Subcutaneous adipose tissue (tissue), 4 donors: Measurements from ENCODE around the gene ARHGAP1. TPM values are rescaled to one million over a fixed set of nuclear protein-coding genes. Genes with fewer than 3 reads are reported as not detected.

Source experiments
- total RNA-seq, 4 donors: library from RNA; depleted of rRNA; stranded (reverse); fragments of >200 nt; gene quantifications; one replicate each; pipeline ENCODE4 v1.1.0, GENCODE V29; 2016
- TF ChIP-seq, protein P1 (sequence below): fragments of 450-650 bp; IDR thresholded peaks from one replicate; pipeline ENCODE4 v1.5.1; 2016; ENCODE audit warnings: low read depth, mild to moderate bottlenecking, control low read depth, antibody characterized with exemption, moderate library complexity

Gene ARHGAP1
- total RNA-seq, 4 donors from 2014 or later = 45.2 to 64.2 (median 52.9) TPM

DNA sequence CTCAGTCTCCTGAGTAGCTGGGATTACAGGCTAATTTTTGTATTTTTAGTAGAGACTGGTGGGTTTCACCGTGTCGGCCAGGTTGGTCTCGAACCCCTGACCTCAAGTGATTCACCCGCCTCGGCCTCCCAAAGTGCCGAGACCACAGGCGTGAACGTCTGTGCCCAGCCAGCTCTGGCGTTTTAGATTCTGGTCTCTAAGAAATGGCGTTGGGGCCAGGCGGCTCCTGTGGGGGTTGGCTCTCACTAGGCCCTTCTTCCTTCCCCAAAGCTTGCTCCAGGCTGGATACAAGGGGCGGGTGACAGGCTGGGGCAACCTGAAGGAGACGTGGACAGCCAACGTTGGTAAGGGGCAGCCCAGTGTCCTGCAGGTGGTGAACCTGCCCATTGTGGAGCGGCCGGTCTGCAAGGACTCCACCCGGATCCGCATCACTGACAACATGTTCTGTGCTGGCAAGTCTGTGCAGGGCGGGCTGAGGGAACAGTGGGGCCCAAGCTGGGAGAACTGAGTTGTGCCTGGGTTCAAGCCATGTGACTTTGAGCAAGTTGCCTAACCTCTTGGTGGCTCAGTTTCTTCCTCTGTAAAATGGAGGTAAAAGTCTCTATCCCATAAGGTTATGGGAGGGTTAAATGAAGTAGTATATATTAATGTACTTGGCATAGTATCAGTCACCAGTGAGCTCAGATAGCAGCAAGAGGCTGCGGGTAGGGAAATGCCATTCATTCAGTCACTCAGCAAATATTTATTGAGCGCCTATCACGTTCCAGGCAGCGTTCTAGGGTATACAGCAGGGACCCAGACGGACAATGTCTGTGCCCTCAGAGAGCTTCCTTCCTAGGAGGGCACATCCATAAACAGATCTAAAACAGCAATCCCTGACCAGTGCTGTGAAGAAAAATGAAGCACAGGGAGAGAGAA, 28.9 kb upstream of the ARHGAP1 start:
- TF ChIP-seq, protein P1, sequence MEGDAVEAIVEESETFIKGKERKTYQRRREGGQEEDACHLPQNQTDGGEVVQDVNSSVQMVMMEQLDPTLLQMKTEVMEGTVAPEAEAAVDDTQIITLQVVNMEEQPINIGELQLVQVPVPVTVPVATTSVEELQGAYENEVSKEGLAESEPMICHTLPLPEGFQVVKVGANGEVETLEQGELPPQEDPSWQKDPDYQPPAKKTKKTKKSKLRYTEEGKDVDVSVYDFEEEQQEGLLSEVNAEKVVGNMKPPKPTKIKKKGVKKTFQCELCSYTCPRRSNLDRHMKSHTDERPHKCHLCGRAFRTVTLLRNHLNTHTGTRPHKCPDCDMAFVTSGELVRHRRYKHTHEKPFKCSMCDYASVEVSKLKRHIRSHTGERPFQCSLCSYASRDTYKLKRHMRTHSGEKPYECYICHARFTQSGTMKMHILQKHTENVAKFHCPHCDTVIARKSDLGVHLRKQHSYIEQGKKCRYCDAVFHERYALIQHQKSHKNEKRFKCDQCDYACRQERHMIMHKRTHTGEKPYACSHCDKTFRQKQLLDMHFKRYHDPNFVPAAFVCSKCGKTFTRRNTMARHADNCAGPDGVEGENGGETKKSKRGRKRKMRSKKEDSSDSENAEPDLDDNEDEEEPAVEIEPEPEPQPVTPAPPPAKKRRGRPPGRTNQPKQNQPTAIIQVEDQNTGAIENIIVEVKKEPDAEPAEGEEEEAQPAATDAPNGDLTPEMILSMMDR = no peak

DNA sequence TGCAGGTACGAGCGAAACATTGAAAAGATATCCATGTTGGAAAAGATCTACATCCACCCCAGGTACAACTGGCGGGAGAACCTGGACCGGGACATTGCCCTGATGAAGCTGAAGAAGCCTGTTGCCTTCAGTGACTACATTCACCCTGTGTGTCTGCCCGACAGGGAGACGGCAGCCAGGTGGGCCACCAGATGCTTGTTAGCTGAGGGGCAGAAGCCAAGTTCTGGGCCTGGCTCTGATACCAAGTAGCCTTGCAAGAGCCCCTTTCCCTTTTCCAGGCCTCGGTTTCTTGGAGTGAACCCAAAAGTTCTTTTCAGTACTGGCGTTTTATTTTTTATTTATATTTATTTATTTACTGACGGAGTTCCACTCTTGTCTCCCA, 28.2 kb upstream of the ARHGAP1 start:
- TF ChIP-seq, protein P1 = no peak

DNA sequence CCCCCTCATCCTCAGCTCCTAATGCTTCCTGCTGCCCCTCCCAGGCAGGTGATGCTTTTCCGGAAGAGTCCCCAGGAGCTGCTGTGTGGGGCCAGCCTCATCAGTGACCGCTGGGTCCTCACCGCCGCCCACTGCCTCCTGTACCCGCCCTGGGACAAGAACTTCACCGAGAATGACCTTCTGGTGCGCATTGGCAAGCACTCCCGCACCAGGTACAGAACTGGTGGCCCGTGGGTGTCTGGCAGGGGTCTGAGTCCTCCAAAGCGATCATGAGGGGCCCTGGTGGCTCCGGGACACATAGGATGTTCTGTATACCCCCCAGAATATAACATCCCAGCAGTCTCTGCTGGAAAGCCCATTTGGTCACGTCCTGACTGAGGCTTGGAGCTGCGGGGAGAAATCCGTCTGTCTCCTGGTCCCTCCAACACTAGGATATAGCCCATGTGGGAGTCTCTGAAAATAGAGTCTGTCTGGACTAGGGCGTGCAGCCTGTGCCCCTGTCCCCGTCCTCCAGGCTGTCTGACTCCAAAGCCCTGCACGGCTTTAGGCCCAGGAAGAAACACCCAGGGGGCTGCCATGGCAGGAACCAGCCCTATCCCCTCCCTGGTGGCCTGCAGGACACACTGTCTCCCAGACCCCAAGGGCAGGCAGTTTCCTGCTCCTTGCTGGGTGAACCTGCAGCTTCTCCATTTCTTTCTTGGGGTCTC, 27.7 kb upstream of the ARHGAP1 start:
- TF ChIP-seq, protein P1 = no peak

DNA sequence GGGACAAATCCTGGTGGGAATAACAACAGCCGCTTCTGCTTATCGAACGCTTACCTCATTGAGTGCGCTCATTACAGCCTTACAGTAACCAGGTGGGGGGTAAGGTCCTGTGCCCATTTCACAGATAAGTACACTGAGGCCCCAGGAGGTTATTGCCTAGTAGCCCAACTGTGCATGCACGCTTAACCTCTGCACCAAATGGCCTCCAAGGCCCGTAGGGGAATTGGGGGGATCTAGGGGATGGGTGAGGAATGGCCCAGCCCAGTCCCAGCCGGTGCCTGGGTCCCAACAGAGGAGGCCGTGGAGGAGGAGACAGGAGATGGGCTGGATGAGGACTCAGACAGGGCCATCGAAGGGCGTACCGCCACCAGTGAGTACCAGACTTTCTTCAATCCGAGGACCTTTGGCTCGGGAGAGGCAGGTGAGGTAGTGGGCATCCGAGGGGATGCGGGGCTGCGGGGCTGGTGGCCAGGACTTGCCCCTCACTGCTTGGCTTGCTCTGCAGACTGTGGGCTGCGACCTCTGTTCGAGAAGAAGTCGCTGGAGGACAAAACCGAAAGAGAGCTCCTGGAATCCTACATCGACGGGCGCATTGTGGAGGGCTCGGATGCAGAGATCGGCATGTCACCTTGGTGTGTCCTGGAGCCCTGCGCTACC, 25.9 kb upstream of the ARHGAP1 start:
- TF ChIP-seq, protein P1 = no peak

DNA sequence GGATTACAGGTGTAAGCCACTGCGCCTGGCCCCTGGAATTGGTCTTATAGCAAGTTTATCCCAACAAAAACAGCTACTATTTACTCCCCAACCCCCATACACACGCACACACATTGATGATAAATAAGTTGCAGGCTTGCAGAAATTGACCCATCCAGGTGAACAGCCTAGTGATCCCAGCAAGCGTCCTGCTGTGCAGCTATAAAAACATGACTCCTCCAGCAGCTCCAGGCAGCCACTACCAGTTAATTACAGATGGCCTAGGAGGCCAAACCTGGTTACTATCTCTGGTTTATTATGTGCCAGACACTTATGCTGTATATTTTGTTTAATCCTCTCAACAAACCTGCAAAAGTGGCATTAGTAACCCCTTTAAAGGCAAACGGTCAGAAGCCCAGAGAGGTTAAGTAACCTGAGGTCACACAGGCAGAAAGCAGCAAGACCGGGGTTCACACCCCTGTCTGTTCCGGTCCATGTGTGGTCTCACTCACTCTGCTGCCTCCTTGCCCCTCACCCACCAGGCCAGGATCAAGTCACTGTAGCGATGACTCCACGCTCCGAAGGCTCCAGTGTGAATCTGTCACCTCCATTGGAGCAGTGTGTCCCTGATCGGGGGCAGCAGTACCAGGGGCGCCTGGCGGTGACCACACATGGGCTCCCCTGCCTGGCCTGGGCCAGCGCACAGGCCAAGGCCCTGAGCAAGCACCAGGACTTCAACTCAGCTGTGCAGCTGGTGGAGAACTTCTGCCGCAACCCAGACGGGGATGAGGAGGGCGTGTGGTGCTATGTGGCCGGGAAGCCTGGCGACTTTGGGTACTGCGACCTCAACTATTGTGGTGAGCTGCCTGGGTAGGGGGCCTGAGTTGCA, 25.2 kb upstream of the ARHGAP1 start:
- TF ChIP-seq, protein P1 = no peak

DNA sequence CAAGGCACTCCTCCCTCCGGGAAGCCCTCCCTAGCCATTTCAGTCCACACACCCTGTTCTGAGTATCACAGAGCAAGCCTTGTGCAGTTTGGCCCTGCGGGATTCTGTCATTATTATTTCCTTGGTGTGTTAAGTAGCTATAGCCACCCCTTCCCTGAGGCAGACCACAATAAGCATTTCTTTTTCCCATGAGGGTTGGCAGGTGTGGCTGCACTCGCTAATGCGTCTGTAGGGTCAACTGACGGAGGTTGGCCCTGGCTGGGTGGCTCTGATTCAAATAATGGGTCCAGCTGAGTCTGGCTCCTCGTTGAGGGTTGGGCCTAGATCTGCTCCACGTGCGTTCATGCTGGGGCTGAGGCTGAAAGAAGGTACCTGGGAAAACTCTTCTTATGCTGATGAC, 23.7 kb upstream of the ARHGAP1 start:
- TF ChIP-seq, protein P1 = no peak
